ENCODE data around the gene SCARB1. TPM values are rescaled to one million over a fixed set of nuclear protein-coding genes. Genes with fewer than 3 reads are reported as not detected.

Gene SCARB1
- total and polyA plus RNA-seq, 2 of the 13 experiments (the other 11 are each of a cell fraction or from before 2014, with no cell fraction given), result 63.4 to 160 TPM

- TF ChIP-seq TRIM22 (IDR thresholded peaks at IDR 0.05) (no peak), MAFF (IDR thresholded peaks at IDR 0.05; ENCODE audit: low read depth, low read length) (no peak), MED13 (CRISPR knock-in tag; IDR thresholded peaks at IDR 0.05) (no peak), ZC3H4 (CRISPR knock-in tag; IDR thresholded peaks at IDR 0.05; ENCODE audit: borderline replicate concordance) (no peak), ZBTB46 (CRISPR knock-in tag; IDR thresholded peaks at IDR 0.05; ENCODE audit: borderline replicate concordance) (no peak)
Measured at GRCh38 chr12:124811633-124812032, 52.0 kb downstream of the SCARB1 start (continued).

GRCh38 chr12:124809878-124810277 lies 53.8 kb downstream of the SCARB1 start:
- H3K4me1 ChIP-seq (ENCODE audit: insufficient read depth, low read length), result peaks cover 14% of the 10 kb centered on the region; the same call in 1 of the 2 replicates
- no peaks in the 10 kb centered on the region for H3K79me2 ChIP-seq (ENCODE audit: insufficient read depth, low read length)
- ATAC-seq (no peak), DNase-seq (ENCODE audit: low spot score) (no peak), FAIRE-seq (no peak)
- no TSS peak for BruUV-seq (replicated peaks)
- ChIA-PET POLR2A (no interaction called here), CTCF (ENCODE audit: low intra/inter-chr PET ratio, low total read pairs) (no interaction called here)
- no peaks in the 10 kb centered on the region for H3K9me3 ChIP-seq (ENCODE audit: low read length)
- H3K27me3 ChIP-seq (ENCODE audit: control insufficient read depth in 1 of 2, insufficient read depth in 2 of 2, low read length in 2 of 2), result no peaks in the 10 kb centered on the region
- in situ Hi-C loops (cut with HindIII; ENCODE audit: extremely low pct_ligation_motif_present, low pct_unique_long_range_greater_than_20kb) (no loop called here), intact Hi-C loops (cut with micrococcal nuclease; ENCODE audit: unreplicated experiment) (no loop called here)
- no peak overlapping the region for H3K4me2 ChIP-seq (ENCODE audit: low read depth, low read length)
- TF ChIP-seq HCFC1 (IDR thresholded peaks at IDR 0.05; ENCODE audit: low read depth, low read length) (no peak), SIN3B (IDR thresholded peaks at IDR 0.05; ENCODE audit: low read length) (no peak), MTA1 (CRISPR knock-in tag; IDR thresholded peaks at IDR 0.05; ENCODE audit: borderline replicate concordance) (no peak)
- no peak overlapping the region for H2AFZ ChIP-seq (ENCODE audit: low read length)
- no peak overlapping the region for H3K9ac ChIP-seq (ENCODE audit: insufficient read depth, low read depth, low read length)
- no peak overlapping the region for H3K4me3 ChIP-seq (replicated peaks in 1 of 3; ENCODE audit: insufficient read depth in 1 of 3, low read depth in 2 of 3, low read length in 3 of 3)
- 100% methylated on average over 2 of the region's 8 CpGs for WGBS (ENCODE audit: low lambda C conversion rate)
- H3K36me3 ChIP-seq (replicated peaks in 1 of 2; ENCODE audit: control insufficient read depth in 1 of 2, insufficient read depth in 2 of 2, low read length in 2 of 2), result peaks cover 45 to 91% of the 10 kb centered on the region in 2 experiments
- H3K27ac ChIP-seq (ENCODE audit: extremely low read length, insufficient read depth, low read length), result no peak overlapping the region
- H4K20me1 ChIP-seq (ENCODE audit: insufficient read depth, low read length), result no peaks in the 10 kb centered on the region
